Measurements from ENCODE around the gene CD44. TPM values are rescaled to one million over a fixed set of nuclear protein-coding genes. Genes with fewer than 3 reads are reported as not detected.

The CD44 gene
- total and polyA plus RNA-seq, 10 of the 15 experiments (the other 5 are each of a cell fraction or from before 2014, with no cell fraction given), result 57.1 to 293 (median 120) TPM

DNA sequence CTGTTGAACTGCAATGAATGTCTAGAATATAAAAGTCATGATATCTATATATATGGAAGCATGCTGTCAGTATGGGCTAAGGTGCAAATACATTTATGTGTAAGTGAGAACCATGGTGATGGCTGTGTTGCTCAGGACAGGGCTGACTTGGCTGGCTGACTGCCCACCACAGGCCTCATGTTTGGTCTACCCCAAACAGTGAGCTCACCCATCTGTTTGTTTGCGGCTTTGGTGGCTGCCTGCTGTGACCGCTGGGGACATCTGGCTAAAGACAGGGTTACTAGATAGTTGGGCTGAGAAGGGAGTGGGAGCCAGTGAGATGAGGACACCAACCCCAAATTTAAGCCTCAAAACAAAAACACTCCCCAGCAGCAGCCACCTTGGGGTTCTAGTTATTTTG is 6.3 kb downstream of the CD44 start (continued):
- peak; percentile 73 for TF ChIP-seq JUNB (IDR thresholded peaks at IDR 0.05)
- no peak for TF ChIP-seq RFX5 (IDR thresholded peaks at IDR 0.05; ENCODE audit: low read depth, low read length)
- no peak for TF ChIP-seq CHD1 (IDR thresholded peaks at IDR 0.05; ENCODE audit: low read depth, low read length)
- peak; percentile 54 for TF ChIP-seq SP1 (IDR thresholded peaks at IDR 0.05; ENCODE audit: low read depth, low read length)
- TF ChIP-seq, protein P1, sequence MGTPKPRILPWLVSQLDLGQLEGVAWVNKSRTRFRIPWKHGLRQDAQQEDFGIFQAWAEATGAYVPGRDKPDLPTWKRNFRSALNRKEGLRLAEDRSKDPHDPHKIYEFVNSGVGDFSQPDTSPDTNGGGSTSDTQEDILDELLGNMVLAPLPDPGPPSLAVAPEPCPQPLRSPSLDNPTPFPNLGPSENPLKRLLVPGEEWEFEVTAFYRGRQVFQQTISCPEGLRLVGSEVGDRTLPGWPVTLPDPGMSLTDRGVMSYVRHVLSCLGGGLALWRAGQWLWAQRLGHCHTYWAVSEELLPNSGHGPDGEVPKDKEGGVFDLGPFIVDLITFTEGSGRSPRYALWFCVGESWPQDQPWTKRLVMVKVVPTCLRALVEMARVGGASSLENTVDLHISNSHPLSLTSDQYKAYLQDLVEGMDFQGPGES (IDR thresholded peaks at IDR 0.05), result no peak
- TF ChIP-seq, protein P2, sequence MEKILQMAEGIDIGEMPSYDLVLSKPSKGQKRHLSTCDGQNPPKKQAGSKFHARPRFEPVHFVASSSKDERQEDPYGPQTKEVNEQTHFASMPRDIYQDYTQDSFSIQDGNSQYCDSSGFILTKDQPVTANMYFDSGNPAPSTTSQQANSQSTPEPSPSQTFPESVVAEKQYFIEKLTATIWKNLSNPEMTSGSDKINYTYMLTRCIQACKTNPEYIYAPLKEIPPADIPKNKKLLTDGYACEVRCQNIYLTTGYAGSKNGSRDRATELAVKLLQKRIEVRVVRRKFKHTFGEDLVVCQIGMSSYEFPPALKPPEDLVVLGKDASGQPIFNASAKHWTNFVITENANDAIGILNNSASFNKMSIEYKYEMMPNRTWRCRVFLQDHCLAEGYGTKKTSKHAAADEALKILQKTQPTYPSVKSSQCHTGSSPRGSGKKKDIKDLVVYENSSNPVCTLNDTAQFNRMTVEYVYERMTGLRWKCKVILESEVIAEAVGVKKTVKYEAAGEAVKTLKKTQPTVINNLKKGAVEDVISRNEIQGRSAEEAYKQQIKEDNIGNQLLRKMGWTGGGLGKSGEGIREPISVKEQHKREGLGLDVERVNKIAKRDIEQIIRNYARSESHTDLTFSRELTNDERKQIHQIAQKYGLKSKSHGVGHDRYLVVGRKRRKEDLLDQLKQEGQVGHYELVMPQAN (conservative IDR thresholded peaks at IDR 0.05), result no peak
- peak; percentile 59; the same call in 1 of the 2 replicates for TF ChIP-seq BACH1 (IDR thresholded peaks at IDR 0.05; ENCODE audit: borderline replicate concordance)
- TF ChIP-seq ASH2L (IDR thresholded peaks at IDR 0.05; ENCODE audit: borderline replicate concordance, low read depth), result no peak
- TF ChIP-seq NFYB (IDR thresholded peaks at IDR 0.05; ENCODE audit: insufficient read depth, low read depth, low read length), result no peak
- no peak for TF ChIP-seq TCF7 (IDR thresholded peaks at IDR 0.05; ENCODE audit: borderline replicate concordance)
- TF ChIP-seq, protein P3, sequence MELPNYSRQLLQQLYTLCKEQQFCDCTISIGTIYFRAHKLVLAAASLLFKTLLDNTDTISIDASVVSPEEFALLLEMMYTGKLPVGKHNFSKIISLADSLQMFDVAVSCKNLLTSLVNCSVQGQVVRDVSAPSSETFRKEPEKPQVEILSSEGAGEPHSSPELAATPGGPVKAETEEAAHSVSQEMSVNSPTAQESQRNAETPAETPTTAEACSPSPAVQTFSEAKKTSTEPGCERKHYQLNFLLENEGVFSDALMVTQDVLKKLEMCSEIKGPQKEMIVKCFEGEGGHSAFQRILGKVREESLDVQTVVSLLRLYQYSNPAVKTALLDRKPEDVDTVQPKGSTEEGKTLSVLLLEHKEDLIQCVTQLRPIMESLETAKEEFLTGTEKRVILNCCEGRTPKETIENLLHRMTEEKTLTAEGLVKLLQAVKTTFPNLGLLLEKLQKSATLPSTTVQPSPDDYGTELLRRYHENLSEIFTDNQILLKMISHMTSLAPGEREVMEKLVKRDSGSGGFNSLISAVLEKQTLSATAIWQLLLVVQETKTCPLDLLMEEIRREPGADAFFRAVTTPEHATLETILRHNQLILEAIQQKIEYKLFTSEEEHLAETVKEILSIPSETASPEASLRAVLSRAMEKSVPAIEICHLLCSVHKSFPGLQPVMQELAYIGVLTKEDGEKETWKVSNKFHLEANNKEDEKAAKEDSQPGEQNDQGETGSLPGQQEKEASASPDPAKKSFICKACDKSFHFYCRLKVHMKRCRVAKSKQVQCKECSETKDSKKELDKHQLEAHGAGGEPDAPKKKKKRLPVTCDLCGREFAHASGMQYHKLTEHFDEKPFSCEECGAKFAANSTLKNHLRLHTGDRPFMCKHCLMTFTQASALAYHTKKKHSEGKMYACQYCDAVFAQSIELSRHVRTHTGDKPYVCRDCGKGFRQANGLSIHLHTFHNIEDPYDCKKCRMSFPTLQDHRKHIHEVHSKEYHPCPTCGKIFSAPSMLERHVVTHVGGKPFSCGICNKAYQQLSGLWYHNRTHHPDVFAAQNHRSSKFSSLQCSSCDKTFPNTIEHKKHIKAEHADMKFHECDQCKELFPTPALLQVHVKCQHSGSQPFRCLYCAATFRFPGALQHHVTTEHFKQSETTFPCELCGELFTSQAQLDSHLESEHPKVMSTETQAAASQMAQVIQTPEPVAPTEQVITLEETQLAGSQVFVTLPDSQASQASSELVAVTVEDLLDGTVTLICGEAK (IDR thresholded peaks at IDR 0.05; ENCODE audit: borderline replicate concordance), result no peak
- TF ChIP-seq ZNF622 (IDR thresholded peaks at IDR 0.05), result no peak
- TF ChIP-seq BHLHE40 (IDR thresholded peaks at IDR 0.05; ENCODE audit: borderline replicate concordance in 1 of 2, low read depth in 2 of 2, low read length in 1 of 2), result peak; percentile 70 to 84
- TF ChIP-seq CREB1 (IDR thresholded peaks at IDR 0.05; ENCODE audit: low read depth), result peak; percentile 71
- TF ChIP-seq, protein P4, sequence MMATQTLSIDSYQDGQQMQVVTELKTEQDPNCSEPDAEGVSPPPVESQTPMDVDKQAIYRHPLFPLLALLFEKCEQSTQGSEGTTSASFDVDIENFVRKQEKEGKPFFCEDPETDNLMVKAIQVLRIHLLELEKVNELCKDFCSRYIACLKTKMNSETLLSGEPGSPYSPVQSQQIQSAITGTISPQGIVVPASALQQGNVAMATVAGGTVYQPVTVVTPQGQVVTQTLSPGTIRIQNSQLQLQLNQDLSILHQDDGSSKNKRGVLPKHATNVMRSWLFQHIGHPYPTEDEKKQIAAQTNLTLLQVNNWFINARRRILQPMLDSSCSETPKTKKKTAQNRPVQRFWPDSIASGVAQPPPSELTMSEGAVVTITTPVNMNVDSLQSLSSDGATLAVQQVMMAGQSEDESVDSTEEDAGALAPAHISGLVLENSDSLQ (IDR thresholded peaks at IDR 0.05), result no peak
- TF ChIP-seq NFYA (IDR thresholded peaks at IDR 0.05; ENCODE audit: borderline replicate concordance, low read depth, low read length), result no peak
- TF ChIP-seq, protein P5, sequence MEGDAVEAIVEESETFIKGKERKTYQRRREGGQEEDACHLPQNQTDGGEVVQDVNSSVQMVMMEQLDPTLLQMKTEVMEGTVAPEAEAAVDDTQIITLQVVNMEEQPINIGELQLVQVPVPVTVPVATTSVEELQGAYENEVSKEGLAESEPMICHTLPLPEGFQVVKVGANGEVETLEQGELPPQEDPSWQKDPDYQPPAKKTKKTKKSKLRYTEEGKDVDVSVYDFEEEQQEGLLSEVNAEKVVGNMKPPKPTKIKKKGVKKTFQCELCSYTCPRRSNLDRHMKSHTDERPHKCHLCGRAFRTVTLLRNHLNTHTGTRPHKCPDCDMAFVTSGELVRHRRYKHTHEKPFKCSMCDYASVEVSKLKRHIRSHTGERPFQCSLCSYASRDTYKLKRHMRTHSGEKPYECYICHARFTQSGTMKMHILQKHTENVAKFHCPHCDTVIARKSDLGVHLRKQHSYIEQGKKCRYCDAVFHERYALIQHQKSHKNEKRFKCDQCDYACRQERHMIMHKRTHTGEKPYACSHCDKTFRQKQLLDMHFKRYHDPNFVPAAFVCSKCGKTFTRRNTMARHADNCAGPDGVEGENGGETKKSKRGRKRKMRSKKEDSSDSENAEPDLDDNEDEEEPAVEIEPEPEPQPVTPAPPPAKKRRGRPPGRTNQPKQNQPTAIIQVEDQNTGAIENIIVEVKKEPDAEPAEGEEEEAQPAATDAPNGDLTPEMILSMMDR (IDR thresholded peaks at IDR 0.05 in 2 of 3, conservative IDR thresholded peaks at IDR 0.05 in 1 of 3; ENCODE audit: control insufficient read depth in 2 of 3, extremely low read depth in 1 of 3, insufficient read depth in 1 of 3, low read depth in 3 of 3, low read length in 3 of 3), result peak in 2 of 3 experiments; percentile 14 to 16; a peak in 2 of 6 replicates
- peak; percentile 75; the same call in 2 of the 3 replicates for TF ChIP-seq POU2F2 (IDR thresholded peaks at IDR 0.05; ENCODE audit: borderline replicate concordance, low read depth, low read length)
- TF ChIP-seq SMAD1 (IDR thresholded peaks at IDR 0.05; ENCODE audit: low read depth, partially characterized antibody), result no peak

Data from GM12878 (cell line).